H1 (cell line): ENCODE results near the gene FAM120B. TPM values are rescaled to one million over a fixed set of nuclear protein-coding genes. Genes with fewer than 3 reads are reported as not detected.

Experiments used
- CTCF ChIA-PET: fragments of 300-600 bp; sonication (Branson Sonifier 250); formaldehyde crosslinking; loops from one replicate; lab custom pipeline; 2021; ENCODE audit not compliant: partially characterized antibody; lab: Charles Lee
- POLR2A ChIA-PET: fragments of 300-600 bp; sonication (Branson Sonifier 250); formaldehyde crosslinking; loops from one replicate; lab custom pipeline; 2021; ENCODE audit warnings: inconsistent platforms; ENCODE audit not compliant: partially characterized antibody; lab: Charles Lee
- DNase-seq, 2 experiments: peaks; one replicate each; pipeline versions ENCODE4 v3.0.0 to v3.0.0-alpha.2; 2010 to 2022; ENCODE audit warnings: low spot score in 2 of 2, low read depth in 1 of 2, mixed read lengths in 1 of 2
- FAIRE-seq: peaks from 2 replicates; lab custom pipeline; 2011; peaks lifted over from hg19 to GRCh38; lab: Jason Lieb, UNC
- H2AFZ ChIP-seq: 2 replicates; pipeline ENCODE4 v1.8.1; 2012; ENCODE audit warnings: low read length, inconsistent platforms
- H2AK5ac ChIP-seq: 2 replicates; pipeline ENCODE4 v1.6.1; 2013; ENCODE audit warnings: low read depth, low read length
- H2BK120ac ChIP-seq: replicated peaks from 2 replicates; pipeline ENCODE3; 2013; ENCODE audit warnings: low read depth, low read length, inconsistent platforms
- H2BK12ac ChIP-seq: 2 replicates; pipeline ENCODE4 v1.6.1; 2013; ENCODE audit warnings: low read depth, low read length
- H2BK15ac ChIP-seq: 2 replicates; pipeline ENCODE4 v1.6.1; 2013; ENCODE audit warnings: low read length
- H2BK20ac ChIP-seq: 2 replicates; pipeline ENCODE4 v1.6.1; 2013; ENCODE audit warnings: low read length
- H2BK5ac ChIP-seq: 2 replicates; pipeline ENCODE4 v1.6.1; 2013; ENCODE audit warnings: low read depth, low read length
- H3K14ac ChIP-seq: 2 replicates; pipeline ENCODE4 v1.6.1; 2013; ENCODE audit warnings: inconsistent platforms; ENCODE audit not compliant: insufficient read length
- H3K18ac ChIP-seq: 2 replicates; pipeline ENCODE4 v1.6.1; 2013; ENCODE audit warnings: low read length; ENCODE audit errors: extremely low read depth
- H3K23ac ChIP-seq: 2 replicates; pipeline ENCODE4 v1.6.1; 2013; ENCODE audit warnings: inconsistent platforms; ENCODE audit not compliant: insufficient read length
- H3K23me2 ChIP-seq: 2 replicates; pipeline ENCODE4 v1.6.1; 2013; ENCODE audit warnings: low read depth, low read length
- H3K27ac ChIP-seq: 2 replicates; pipeline ENCODE4 v1.6.1; 2011; ENCODE audit warnings: low read depth, low read length, inconsistent platforms
- H3K27me3 ChIP-seq, 4 experiments: replicated peaks in 1 of 4; 1 replicate in 1 of 4; 2 replicates in 3 of 4; pipeline versions ENCODE4 v1.6.1 to v1.8.1; 2011 to 2013; ENCODE audit warnings: low read length in 3 of 4, mild to moderate bottlenecking in 3 of 4, inconsistent platforms in 2 of 4, mixed read lengths in 2 of 4, moderate library complexity in 1 of 4; ENCODE audit not compliant: control insufficient read depth in 3 of 4, insufficient read depth in 3 of 4; ENCODE audit errors: extremely low read depth in 1 of 4
- H3K36me3 ChIP-seq, 4 experiments: 2 replicates each; pipeline versions ENCODE4 v1.6.1 to v1.8.1; 2011 to 2013; ENCODE audit warnings: mild to moderate bottlenecking in 4 of 4, low read length in 3 of 4, moderate library complexity in 2 of 4, control low read depth in 1 of 4, inconsistent platforms in 1 of 4; ENCODE audit not compliant: insufficient read depth in 4 of 4, control insufficient read depth in 2 of 4
- H3K4ac ChIP-seq: replicated peaks from 2 replicates; pipeline ENCODE3; 2013; ENCODE audit warnings: low read length, low read depth, mixed read lengths, inconsistent platforms; ENCODE audit not compliant: insufficient read length
- H3K4me1 ChIP-seq, 4 experiments: replicated peaks in 1 of 4; 1 replicate in 1 of 4; 2 replicates in 3 of 4; pipeline versions ENCODE4 v1.6.1 to v1.8.1; 2011 to 2013; ENCODE audit warnings: low read length in 3 of 4, inconsistent platforms in 2 of 4, mixed read lengths in 1 of 4; ENCODE audit not compliant: insufficient read depth in 4 of 4, control insufficient read depth in 3 of 4
- H3K4me2 ChIP-seq, 2 experiments: 2 replicates each; pipeline versions ENCODE4 v1.6.1 to v1.8.1; 2011 to 2013; ENCODE audit warnings: low read depth in 2 of 2, low read length in 2 of 2, control low read depth in 1 of 2, inconsistent platforms in 1 of 2, mild to moderate bottlenecking in 1 of 2; ENCODE audit not compliant: insufficient read depth in 1 of 2
- H3K4me3 ChIP-seq, 4 experiments: fragments of 200-600, 300-600 bp in 1 of 4; sonication (generic), shearing (Covaris generic), sonication (Bioruptor Twin) in 1 of 4; 2 replicates each; pipeline versions ENCODE4 v1.5.1 to v1.8.1; 2011 to 2016; ENCODE audit warnings: low read length in 4 of 4, low read depth in 3 of 4, control low read depth in 2 of 4, inconsistent platforms in 2 of 4, mild to moderate bottlenecking in 2 of 4, mixed read lengths in 1 of 4, moderate library complexity in 1 of 4; ENCODE audit not compliant: insufficient read depth in 2 of 4; ENCODE audit errors: extremely low read depth in 1 of 4
- H3K56ac ChIP-seq: replicated peaks from 2 replicates; pipeline ENCODE3; 2013; ENCODE audit warnings: low read depth, mild to moderate bottlenecking, mixed read lengths, low read length, inconsistent platforms; ENCODE audit not compliant: insufficient read length
- H3K79me1 ChIP-seq: 2 replicates; pipeline ENCODE4 v1.6.1; 2013; ENCODE audit warnings: low read depth, low read length, control low read depth
- H3K79me2 ChIP-seq, 2 experiments: 2 replicates each; pipeline versions ENCODE4 v1.6.1 to v1.8.1; 2012 to 2013; ENCODE audit warnings: low read length in 2 of 2, mild to moderate bottlenecking in 2 of 2, inconsistent platforms in 1 of 2; ENCODE audit not compliant: insufficient read depth in 2 of 2, control insufficient read depth in 1 of 2
- H3K9ac ChIP-seq, 4 experiments: replicated peaks in 1 of 4; 1 replicate in 1 of 4; 2 replicates in 3 of 4; pipeline versions ENCODE4 v1.6.1 to v1.8.1; 2011 to 2013; ENCODE audit warnings: low read depth in 3 of 4, low read length in 3 of 4, control low read depth in 2 of 4, mild to moderate bottlenecking in 2 of 4, moderate library complexity in 2 of 4, inconsistent platforms in 1 of 4; ENCODE audit errors: extremely low read depth in 1 of 4
- H3K9me3 ChIP-seq, 2 experiments: 2 replicates each; pipeline versions ENCODE4 v1.6.1 to v1.8.1; 2012 to 2013; ENCODE audit warnings: mild to moderate bottlenecking in 2 of 2, moderate library complexity in 2 of 2, control low read depth in 1 of 2, inconsistent platforms in 1 of 2, low read depth in 1 of 2, low read length in 1 of 2, mixed read lengths in 1 of 2; ENCODE audit not compliant: insufficient read depth in 2 of 2
- H4K20me1 ChIP-seq, 2 experiments: replicated peaks in 1 of 2; 2 replicates each; pipeline versions ENCODE3 to v1.8.1; 2011 to 2013; ENCODE audit warnings: inconsistent platforms in 2 of 2, low read length in 2 of 2, mild to moderate bottlenecking in 1 of 2; ENCODE audit not compliant: insufficient read depth in 2 of 2, control insufficient read depth in 1 of 2
- H4K5ac ChIP-seq: 2 replicates; pipeline ENCODE4 v1.6.1; 2013; ENCODE audit warnings: low read length, low read depth, mixed read lengths, inconsistent platforms; ENCODE audit not compliant: insufficient read length
- H4K8ac ChIP-seq: 2 replicates; pipeline ENCODE4 v1.8.0; 2013; ENCODE audit warnings: mild to moderate bottlenecking, moderate library complexity, low read length, inconsistent platforms; ENCODE audit not compliant: insufficient read depth; ENCODE audit errors: extremely low read depth
- H4K91ac ChIP-seq: replicated peaks from 2 replicates; pipeline ENCODE3; 2013; ENCODE audit warnings: low read length, mixed read lengths, inconsistent platforms; ENCODE audit not compliant: insufficient read length
- BACH1 ChIP-seq: IDR thresholded peaks from 2 replicates; pipeline ENCODE4 v1.6.1; 2012; ENCODE audit warnings: low read length, improper control_type of control experiment
- BRCA1 ChIP-seq: IDR thresholded peaks from 2 replicates; pipeline ENCODE4 v1.6.1; 2012; ENCODE audit warnings: low read depth, low read length, improper control_type of control experiment
- CHD1 ChIP-seq: IDR thresholded peaks from 2 replicates; pipeline ENCODE4 v1.6.1; 2012; ENCODE audit warnings: low read depth, low read length, improper control_type of control experiment
- CTBP2 ChIP-seq: IDR thresholded peaks from 2 replicates; pipeline ENCODE4 v1.7.0; 2011; ENCODE audit warnings: borderline replicate concordance, mild to moderate bottlenecking, moderate library complexity, mixed read lengths, low read length; ENCODE audit not compliant: insufficient read depth, insufficient read length
- EGR1 ChIP-seq: IDR thresholded peaks from 2 replicates; pipeline ENCODE4 v1.6.1; 2011; ENCODE audit warnings: low read depth, low read length, borderline replicate concordance
- KDM1A ChIP-seq: fragments of 200-600, 300-600 bp; sonication (generic); IDR thresholded peaks from 2 replicates; pipeline ENCODE4 v1.7.1; 2016; ENCODE audit warnings: mild to moderate bottlenecking, low read length, borderline replicate concordance
- POU5F1 ChIP-seq: IDR thresholded peaks from 2 replicates; pipeline ENCODE4 v1.6.1; 2011; ENCODE audit warnings: low read depth, mild to moderate bottlenecking, low read length, moderate library complexity
- SAP30 ChIP-seq: fragments of 300-600 bp; sonication (generic); IDR thresholded peaks from 2 replicates; pipeline ENCODE4 v1.7.1; 2012; ENCODE audit warnings: low read length, moderate library complexity, mild to moderate bottlenecking, inconsistent platforms; ENCODE audit not compliant: insufficient read depth, insufficient replicate concordance
- SIN3A ChIP-seq, 2 experiments: IDR thresholded peaks in 1 of 2; conservative IDR thresholded peaks in 1 of 2; 2 replicates each; pipeline ENCODE4 v1.6.1; 2011 to 2012; ENCODE audit warnings: low read length in 2 of 2, improper control_type of control experiment in 1 of 2, low read depth in 1 of 2, mild to moderate bottlenecking in 1 of 2
- SP2 ChIP-seq: IDR thresholded peaks from 2 replicates; pipeline ENCODE4 v1.6.1; 2012; ENCODE audit warnings: mild to moderate bottlenecking, low read length, inconsistent platforms
- WGBS, 2 experiments: shearing (Covaris generic) in 1 of 2; methylation state at CpG; one replicate each; pipeline versions ENCODE4 v1.1.6 to v1.1.7; 2013 to 2015; ENCODE audit warnings: low lambda C conversion rate in 2 of 2, mixed read lengths in 2 of 2, inconsistent platforms in 1 of 2, low coverage in 1 of 2, missing lambda C conversion rate in 1 of 2; ENCODE audit not compliant: insufficient replicate concordance in 2 of 2, insufficient coverage in 1 of 2, insufficient read length in 1 of 2; ENCODE audit errors: extremely low coverage in 1 of 2, missing lambda C conversion rate in 1 of 2; 5-methylcytosine and 5-hydroxymethylcytosine counted together
- polyA plus RNA-seq, 7 experiments: library from polyadenylated mRNA; depleted of rRNA in 3 of 7; stranded (reverse) in 5 of 7; unstranded in 2 of 7; fragments of >200 nt in 5 of 7; fragments of 200-250 nt in 2 of 7; gene quantifications; 1 replicate in 5 of 7; 2 replicates in 1 of 7; 4 replicates in 1 of 7; pipeline versions ENCODE4 v1.2.1 to v1.2.3, GENCODE V29; 2011 to 2013; ENCODE audit warnings: missing spikeins in 2 of 7, mixed read lengths in 2 of 7
- total RNA-seq: library from RNA; stranded (reverse); fragmentation: NEBNext Ultra II Directional; extraction: Animal tissue kit (Norgen Biotek cat#: 25700); gene quantifications from 2 replicates; pipeline ENCODE4 v1.2.1, GENCODE V29; 2021
- TF ChIP-seq, protein P1 (sequence below): IDR thresholded peaks from 2 replicates; pipeline ENCODE4 v1.6.1; 2011; ENCODE audit warnings: low read length, improper control_type of control experiment

FAM120B gene
- total and polyA plus RNA-seq, 2 of the 8 experiments (the other 6 are each of a cell fraction or from before 2014, with no cell fraction given): 5.1 to 12.5 TPM

DNA sequence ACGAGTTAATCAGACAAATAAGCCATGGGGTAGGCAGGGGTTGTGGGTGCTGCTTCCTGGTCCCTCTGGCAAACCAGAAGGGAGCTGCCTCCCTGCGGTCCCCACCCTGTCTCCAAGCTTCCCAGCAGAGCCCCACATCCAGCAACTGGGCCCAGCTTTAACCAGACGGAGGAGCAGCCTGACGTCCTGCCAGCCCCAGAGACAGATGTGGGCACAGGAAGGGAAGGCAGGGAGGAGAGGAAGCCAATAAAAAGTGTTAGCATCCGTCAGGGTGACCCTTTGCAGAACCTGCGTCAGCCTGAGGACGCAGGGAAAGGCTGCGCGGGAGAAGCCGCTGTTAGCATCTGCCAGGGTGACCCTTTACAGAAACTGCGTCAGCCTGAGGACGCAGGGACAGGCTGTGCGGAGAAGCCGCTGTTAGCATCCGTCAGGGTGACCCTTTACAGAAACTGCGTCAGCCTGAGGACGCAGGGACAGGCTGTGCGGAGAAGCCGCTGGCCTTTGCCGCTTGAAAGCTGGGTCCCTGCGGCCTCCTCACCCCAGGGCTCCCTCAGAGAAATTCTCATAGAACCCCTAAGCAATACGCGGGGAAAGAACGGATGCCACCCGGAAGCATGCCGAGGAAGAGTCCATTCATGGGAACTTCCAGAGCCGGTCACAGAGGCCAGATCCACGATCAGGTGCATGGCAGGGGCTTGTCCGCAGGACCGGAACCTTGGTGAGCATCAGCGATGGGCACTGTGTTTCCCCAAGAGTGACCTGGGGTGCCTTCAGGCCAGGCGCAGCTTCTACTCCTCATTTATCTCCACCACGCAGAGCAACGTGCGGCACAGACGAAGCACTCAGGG is 31.6 kb upstream of the FAM120B start:
- H3K56ac ChIP-seq: no peak overlapping the region
- H3K4me2 ChIP-seq: no peak overlapping the region
- H3K18ac ChIP-seq: no peak overlapping the region
- H2AK5ac ChIP-seq: no peak overlapping the region
- H3K23me2 ChIP-seq: no peaks in the 10 kb centered on the region
- ChIA-PET POLR2A (interaction anchor here (1.1 kb wide), 2 partner anchors 16 to 31 kb away, joined by 3 read pairs; partner anchors contain the start of gene DLL1), CTCF (interaction anchor here (1.3 kb wide), 2 partner anchors 9 to 14 kb away, joined by 3 to 6 read pairs; no protein-coding TSS in a partner anchor)
- H3K27me3 ChIP-seq: no peaks in the 10 kb centered on the region
- no peaks in the 10 kb centered on the region for H3K79me2 ChIP-seq
- no peak overlapping the region for H2AFZ ChIP-seq
- no peaks in the 10 kb centered on the region for H3K9me3 ChIP-seq
- no peak overlapping the region for H3K4ac ChIP-seq
- H3K79me1 ChIP-seq: no peaks in the 10 kb centered on the region
- H2BK5ac ChIP-seq: no peak overlapping the region
- H3K36me3 ChIP-seq: no peaks in the 10 kb centered on the region
- no peak overlapping the region for H3K9ac ChIP-seq
- no peak overlapping the region for H4K8ac ChIP-seq
- no peak overlapping the region for H3K27ac ChIP-seq
- WGBS, 2 experiments: 93% methylated on average over 34 of the region's 36 CpGs; no CpG with 5 or more reads in 1 of the 2 experiments
- H2BK12ac ChIP-seq: 0 out of 2 replicates have a peak overlapping the region, but pooled peaks have one; percentile 50
- no peak overlapping the region for H2BK120ac ChIP-seq
- no peak overlapping the region for H3K4me3 ChIP-seq
- peaks cover 0 to 3% (median 0%) of the 10 kb centered on the region in 4 experiments; a peak in 2 of 7 replicates for H3K4me1 ChIP-seq
- no peak overlapping the region for H3K23ac ChIP-seq
- H2BK20ac ChIP-seq: no peak overlapping the region
- no peak overlapping the region for H4K5ac ChIP-seq
- no peak overlapping the region for H2BK15ac ChIP-seq
- DNase-seq: no peak
- no peak for FAIRE-seq
- H3K14ac ChIP-seq: no peak overlapping the region
- no peaks in the 10 kb centered on the region for H4K20me1 ChIP-seq
- H4K91ac ChIP-seq: no peak overlapping the region
- TF ChIP-seq BRCA1: no peak
- no peak for TF ChIP-seq SAP30
- TF ChIP-seq, protein P1, sequence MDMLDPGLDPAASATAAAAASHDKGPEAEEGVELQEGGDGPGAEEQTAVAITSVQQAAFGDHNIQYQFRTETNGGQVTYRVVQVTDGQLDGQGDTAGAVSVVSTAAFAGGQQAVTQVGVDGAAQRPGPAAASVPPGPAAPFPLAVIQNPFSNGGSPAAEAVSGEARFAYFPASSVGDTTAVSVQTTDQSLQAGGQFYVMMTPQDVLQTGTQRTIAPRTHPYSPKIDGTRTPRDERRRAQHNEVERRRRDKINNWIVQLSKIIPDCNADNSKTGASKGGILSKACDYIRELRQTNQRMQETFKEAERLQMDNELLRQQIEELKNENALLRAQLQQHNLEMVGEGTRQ: no peak
- no peak for TF ChIP-seq POU5F1
- no peak for TF ChIP-seq BACH1
- no peak for TF ChIP-seq SP2
- TF ChIP-seq CHD1: no peak
- TF ChIP-seq SIN3A (conservative IDR thresholded peaks at IDR 0.05 in 1 of 2, IDR thresholded peaks at IDR 0.05 in 1 of 2; ENCODE audit: low read depth in 1 of 2, low read length in 2 of 2): no peak
- no peak for TF ChIP-seq EGR1
- TF ChIP-seq CTBP2: no peak
- no peak for TF ChIP-seq KDM1A
